NCI-H2107 treated with DMSO at 0.1 percent for 48 hours (cell line): ENCODE measurements around the gene PLA2G4E.

ENCODE experiments used
- DNase-seq: peaks from one replicate; lab custom pipeline; 2025; ENCODE audit not compliant: unreplicated experiment; lab: John Stamatoyannopoulos, UW

Gene PLA2G4E

GRCh38 chr15:41958002-41958420, 62.8 kb downstream of the PLA2G4E start:
- DNase-seq = no peak

- no peak for DNase-seq
Measured at GRCh38 chr15:41957021-41957897, 63.6 kb downstream of the PLA2G4E start.

GRCh38 chr15:41955807-41956525, 64.9 kb downstream of the PLA2G4E start:
- no peak for DNase-seq

GRCh38 chr15:41955100-41955499, 65.7 kb downstream of the PLA2G4E start:
- no peak for DNase-seq

GRCh38 chr15:41954036-41954435, 66.8 kb downstream of the PLA2G4E start:
- no peak for DNase-seq

GRCh38 chr15:41952013-41952563, 68.8 kb downstream of the PLA2G4E start:
- DNase-seq = no peak

GRCh38 chr15:41951571-41951970, 69.3 kb downstream of the PLA2G4E start:
- no peak for DNase-seq

- no peak for DNase-seq
Measured at GRCh38 chr15:41950489-41950888, 70.4 kb downstream of the PLA2G4E start.

GRCh38 chr15:41950127-41950483, 70.7 kb downstream of the PLA2G4E start:
- no peak for DNase-seq

- no peak for DNase-seq
Measured at GRCh38 chr15:41949401-41950126, 71.3 kb downstream of the PLA2G4E start.

GRCh38 chr15:41948490-41948889, 72.4 kb downstream of the PLA2G4E start:
- no peak for DNase-seq

GRCh38 chr15:41946970-41947369, 73.9 kb downstream of the PLA2G4E start:
- DNase-seq = no peak

GRCh38 chr15:41945731-41946130, 75.1 kb downstream of the PLA2G4E start:
- no peak for DNase-seq

GRCh38 chr15:41945221-41945620, 75.6 kb downstream of the PLA2G4E start:
- no peak for DNase-seq

- DNase-seq = no peak
Measured at GRCh38 chr15:41944313-41944940, 76.4 kb downstream of the PLA2G4E start.

- no peak for DNase-seq
Measured at GRCh38 chr15:41943543-41944312, 77.1 kb downstream of the PLA2G4E start.

- DNase-seq = no peak
Measured at GRCh38 chr15:41942886-41943285, 78.0 kb downstream of the PLA2G4E start.

- no peak for DNase-seq
Measured at GRCh38 chr15:41941644-41942415, 79.0 kb downstream of the PLA2G4E start.

- no peak for DNase-seq
Measured at GRCh38 chr15:41940441-41940857, 80.4 kb downstream of the PLA2G4E start.
